ENCODE results near the gene KRT1. TPM values are rescaled to one million over a fixed set of nuclear protein-coding genes. Genes with fewer than 3 reads are reported as not detected.

The KRT1 gene
- total and polyA plus RNA-seq, 10 of the 15 experiments (the other 5 are each of a cell fraction or from before 2014, with no cell fraction given): not detected

DNA sequence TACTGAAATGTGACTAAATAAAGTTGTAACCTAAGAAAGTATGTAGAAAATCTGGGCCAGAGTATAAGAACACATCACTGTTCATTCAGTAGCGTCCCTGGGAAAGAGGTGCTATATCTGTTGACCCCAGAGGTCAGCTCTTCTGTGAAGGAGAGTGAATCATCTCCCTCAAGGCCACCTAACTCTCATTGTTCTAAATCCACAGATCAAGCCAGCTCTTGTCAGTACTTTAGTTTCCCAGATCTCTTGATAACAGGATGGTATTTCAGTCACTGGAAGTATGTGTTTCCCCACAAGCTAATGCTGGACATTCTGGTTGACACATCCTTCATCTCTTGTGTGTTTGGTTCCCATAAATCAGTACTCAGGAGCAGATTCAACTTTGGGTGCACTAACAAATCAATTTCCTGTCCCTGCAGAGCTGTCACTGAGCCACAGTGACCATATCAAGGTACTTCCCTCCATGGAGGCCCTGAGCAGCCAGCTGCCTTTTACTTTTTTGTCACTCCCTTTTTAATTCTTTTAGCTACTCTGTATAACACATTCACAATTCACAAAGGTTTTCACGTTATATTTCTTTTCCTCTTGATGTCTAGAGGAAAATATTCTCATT, 7.8 kb downstream of the KRT1 start:
- in situ Hi-C loops (cut with MboI): no loop called here
- FAIRE-seq (no peak), ATAC-seq (no peak), DNase-seq (ENCODE audit: low read depth, low spot score) (no peak)
- no peak overlapping the region for H3K4me3 ChIP-seq
- no peaks in the 10 kb centered on the region for H3K36me3 ChIP-seq (ENCODE audit: control insufficient read depth in 2 of 2, insufficient read depth in 2 of 2, low read length in 1 of 2)
- no peak overlapping the region for H3K4me2 ChIP-seq (ENCODE audit: control insufficient read depth, insufficient read depth)
- ChIA-PET SMC1A (ENCODE audit: uncharacterized antibody, unreplicated experiment) (interaction anchor here (0.9 kb wide), 1 partner anchor 10 kb away, joined by 3 read pairs; no protein-coding TSS in a partner anchor), RAD21 (ENCODE audit: unreplicated experiment) (no interaction called here), CTCF (no interaction called here), POLR2A (no interaction called here)
- H4K20me1 ChIP-seq (ENCODE audit: control insufficient read depth, insufficient read depth): no peaks in the 10 kb centered on the region
- H2AFZ ChIP-seq (ENCODE audit: control insufficient read depth, low read depth, low read length): no peak overlapping the region
- intact Hi-C loops (cut with micrococcal nuclease; ENCODE audit: unreplicated experiment): no loop called here
- no peaks in the 10 kb centered on the region for H3K9me3 ChIP-seq (replicated peaks; ENCODE audit: control insufficient read depth, insufficient read depth, low read length)
- no peak for TF ChIP-seq BCL11A (IDR thresholded peaks at IDR 0.05; ENCODE audit: low read depth, low read length)
- TF ChIP-seq SMAD1 (IDR thresholded peaks at IDR 0.05; ENCODE audit: low read depth, partially characterized antibody): no peak
- no peak for TF ChIP-seq HDAC6 (IDR thresholded peaks at IDR 0.05; ENCODE audit: unreplicated experiment)
- no peak for TF ChIP-seq IKZF1 (conservative IDR thresholded peaks at IDR 0.05)
- no peak for TF ChIP-seq MYC (IDR thresholded peaks at IDR 0.05; ENCODE audit: insufficient read depth, insufficient read length, insufficient replicate concordance, low read length, severe bottlenecking)
- no peak for TF ChIP-seq EGR1 (IDR thresholded peaks at IDR 0.05; ENCODE audit: borderline replicate concordance in 1 of 2, low read depth in 2 of 2, low read length in 2 of 2)
- TF ChIP-seq TCF12 (IDR thresholded peaks at IDR 0.05; ENCODE audit: low read depth, low read length): no peak
- TF ChIP-seq TAF1 (IDR thresholded peaks at IDR 0.05; ENCODE audit: borderline replicate concordance, low read depth, low read length): no peak
- TF ChIP-seq ZBTB40 (IDR thresholded peaks at IDR 0.05; ENCODE audit: borderline replicate concordance): no peak
- no peak for TF ChIP-seq CBX5 (IDR thresholded peaks at IDR 0.05; ENCODE audit: low read depth)
- no peak for TF ChIP-seq PAX5 (IDR thresholded peaks at IDR 0.05; ENCODE audit: borderline replicate concordance, low read depth, low read length)
- no peak for TF ChIP-seq ESRRA (IDR thresholded peaks at IDR 0.05; ENCODE audit: low read length)
- no peak for TF ChIP-seq CHD1 (IDR thresholded peaks at IDR 0.05; ENCODE audit: low read depth, low read length)
- TF ChIP-seq HCFC1 (IDR thresholded peaks at IDR 0.05; ENCODE audit: low read length): no peak
- H3K27ac ChIP-seq (ENCODE audit: control insufficient read depth, insufficient read depth): no peak overlapping the region
- no peaks in the 10 kb centered on the region for H3K4me1 ChIP-seq (ENCODE audit: control insufficient read depth, insufficient read depth, low read length)
- H3K9ac ChIP-seq (ENCODE audit: control insufficient read depth, insufficient read depth, low read length): no peak overlapping the region
- no peaks in the 10 kb centered on the region; a peak in 1 of 4 replicates for H3K27me3 ChIP-seq (replicated peaks in 1 of 2; ENCODE audit: control insufficient read depth in 2 of 2, insufficient read depth in 2 of 2, low read length in 1 of 2)
- WGBS (ENCODE audit: insufficient coverage, insufficient replicate concordance, low lambda C conversion rate, missing lambda C conversion rate): 0% methylated on average over 2 of the region's 2 CpGs
- no TSS peak for BruUV-seq (replicated peaks)
- H3K79me2 ChIP-seq (ENCODE audit: control insufficient read depth, insufficient read depth, low read length): no peaks in the 10 kb centered on the region

Measured in GM12878 (cell line).